ENCODE data around the gene HCST. TPM values are rescaled to one million over a fixed set of nuclear protein-coding genes. Genes with fewer than 3 reads are reported as not detected.

The HCST gene
- total and polyA plus RNA-seq, 4 donors = 2.0 to 13.3 (median 3.8) TPM

DNA sequence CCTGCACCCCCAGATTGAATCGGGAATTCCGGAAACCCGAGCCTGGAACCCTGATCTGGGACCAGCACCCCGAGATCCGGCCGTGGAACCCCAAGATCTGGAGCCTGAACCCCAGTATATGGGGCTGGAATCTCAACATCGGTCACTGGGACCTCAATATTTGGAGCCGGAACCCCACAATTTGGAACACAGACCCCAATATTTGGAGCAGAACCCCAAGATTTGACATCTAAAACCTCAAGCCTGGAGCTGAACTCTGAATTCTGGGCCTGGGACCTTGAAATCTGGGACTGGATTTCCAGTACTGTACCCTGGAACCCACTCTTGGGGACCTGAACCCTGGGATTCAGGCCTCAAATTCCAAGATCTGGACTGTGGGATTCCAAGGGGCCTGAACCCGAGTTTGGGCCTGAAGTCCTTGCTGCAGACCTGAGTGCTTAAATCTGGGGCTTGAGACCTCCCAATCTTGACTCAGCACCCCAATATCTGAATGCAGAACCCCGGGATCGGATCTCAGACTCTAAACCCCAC is 34.5 kb downstream of the HCST start:
- H3K4me3 ChIP-seq (ENCODE audit: low read depth in 1 of 3, low read length in 3 of 3) = peak overlapping the region; percentile 18 to 86 (median 25)
- peaks cover 9 to 31% (median 21%) of the 10 kb centered on the region in 4 donors for H3K4me1 ChIP-seq (ENCODE audit: control insufficient read depth in 4 of 4, insufficient read depth in 4 of 4, low read length in 3 of 4)
- no peak overlapping the region for H3K27ac ChIP-seq (ENCODE audit: low read depth in 1 of 2, low read length in 2 of 2)
- TF ChIP-seq FOXA2 (IDR thresholded peaks at IDR 0.05) (no peak), RXRA (IDR thresholded peaks at IDR 0.05) (no peak), FOXA1 (IDR thresholded peaks at IDR 0.05) (no peak), JUND (IDR thresholded peaks at IDR 0.05) (no peak), YY1 (IDR thresholded peaks at IDR 0.05) (no peak), GABPA (IDR thresholded peaks at IDR 0.05 in 1 of 2, conservative IDR thresholded peaks at IDR 0.05 in 1 of 2) (no peak), EGR1 (IDR thresholded peaks at IDR 0.05; ENCODE audit: low read depth in 2 of 2) (no peak), HNF4G (IDR thresholded peaks at IDR 0.05) (no peak), SP1 (IDR thresholded peaks at IDR 0.05) (no peak), HNF4A (conservative IDR thresholded peaks at IDR 0.05) (no peak)
- TF ChIP-seq, protein P1, sequence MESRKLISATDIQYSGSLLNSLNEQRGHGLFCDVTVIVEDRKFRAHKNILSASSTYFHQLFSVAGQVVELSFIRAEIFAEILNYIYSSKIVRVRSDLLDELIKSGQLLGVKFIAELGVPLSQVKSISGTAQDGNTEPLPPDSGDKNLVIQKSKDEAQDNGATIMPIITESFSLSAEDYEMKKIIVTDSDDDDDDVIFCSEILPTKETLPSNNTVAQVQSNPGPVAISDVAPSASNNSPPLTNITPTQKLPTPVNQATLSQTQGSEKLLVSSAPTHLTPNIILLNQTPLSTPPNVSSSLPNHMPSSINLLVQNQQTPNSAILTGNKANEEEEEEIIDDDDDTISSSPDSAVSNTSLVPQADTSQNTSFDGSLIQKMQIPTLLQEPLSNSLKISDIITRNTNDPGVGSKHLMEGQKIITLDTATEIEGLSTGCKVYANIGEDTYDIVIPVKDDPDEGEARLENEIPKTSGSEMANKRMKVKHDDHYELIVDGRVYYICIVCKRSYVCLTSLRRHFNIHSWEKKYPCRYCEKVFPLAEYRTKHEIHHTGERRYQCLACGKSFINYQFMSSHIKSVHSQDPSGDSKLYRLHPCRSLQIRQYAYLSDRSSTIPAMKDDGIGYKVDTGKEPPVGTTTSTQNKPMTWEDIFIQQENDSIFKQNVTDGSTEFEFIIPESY (IDR thresholded peaks at IDR 0.05) = no peak
- TF ChIP-seq, protein P2, sequence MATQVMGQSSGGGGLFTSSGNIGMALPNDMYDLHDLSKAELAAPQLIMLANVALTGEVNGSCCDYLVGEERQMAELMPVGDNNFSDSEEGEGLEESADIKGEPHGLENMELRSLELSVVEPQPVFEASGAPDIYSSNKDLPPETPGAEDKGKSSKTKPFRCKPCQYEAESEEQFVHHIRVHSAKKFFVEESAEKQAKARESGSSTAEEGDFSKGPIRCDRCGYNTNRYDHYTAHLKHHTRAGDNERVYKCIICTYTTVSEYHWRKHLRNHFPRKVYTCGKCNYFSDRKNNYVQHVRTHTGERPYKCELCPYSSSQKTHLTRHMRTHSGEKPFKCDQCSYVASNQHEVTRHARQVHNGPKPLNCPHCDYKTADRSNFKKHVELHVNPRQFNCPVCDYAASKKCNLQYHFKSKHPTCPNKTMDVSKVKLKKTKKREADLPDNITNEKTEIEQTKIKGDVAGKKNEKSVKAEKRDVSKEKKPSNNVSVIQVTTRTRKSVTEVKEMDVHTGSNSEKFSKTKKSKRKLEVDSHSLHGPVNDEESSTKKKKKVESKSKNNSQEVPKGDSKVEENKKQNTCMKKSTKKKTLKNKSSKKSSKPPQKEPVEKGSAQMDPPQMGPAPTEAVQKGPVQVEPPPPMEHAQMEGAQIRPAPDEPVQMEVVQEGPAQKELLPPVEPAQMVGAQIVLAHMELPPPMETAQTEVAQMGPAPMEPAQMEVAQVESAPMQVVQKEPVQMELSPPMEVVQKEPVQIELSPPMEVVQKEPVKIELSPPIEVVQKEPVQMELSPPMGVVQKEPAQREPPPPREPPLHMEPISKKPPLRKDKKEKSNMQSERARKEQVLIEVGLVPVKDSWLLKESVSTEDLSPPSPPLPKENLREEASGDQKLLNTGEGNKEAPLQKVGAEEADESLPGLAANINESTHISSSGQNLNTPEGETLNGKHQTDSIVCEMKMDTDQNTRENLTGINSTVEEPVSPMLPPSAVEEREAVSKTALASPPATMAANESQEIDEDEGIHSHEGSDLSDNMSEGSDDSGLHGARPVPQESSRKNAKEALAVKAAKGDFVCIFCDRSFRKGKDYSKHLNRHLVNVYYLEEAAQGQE (IDR thresholded peaks at IDR 0.05) = no peak
- TF ChIP-seq, protein P3, sequence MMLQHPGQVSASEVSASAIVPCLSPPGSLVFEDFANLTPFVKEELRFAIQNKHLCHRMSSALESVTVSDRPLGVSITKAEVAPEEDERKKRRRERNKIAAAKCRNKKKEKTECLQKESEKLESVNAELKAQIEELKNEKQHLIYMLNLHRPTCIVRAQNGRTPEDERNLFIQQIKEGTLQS (IDR thresholded peaks at IDR 0.05) = no peak
- TF ChIP-seq, protein P4, sequence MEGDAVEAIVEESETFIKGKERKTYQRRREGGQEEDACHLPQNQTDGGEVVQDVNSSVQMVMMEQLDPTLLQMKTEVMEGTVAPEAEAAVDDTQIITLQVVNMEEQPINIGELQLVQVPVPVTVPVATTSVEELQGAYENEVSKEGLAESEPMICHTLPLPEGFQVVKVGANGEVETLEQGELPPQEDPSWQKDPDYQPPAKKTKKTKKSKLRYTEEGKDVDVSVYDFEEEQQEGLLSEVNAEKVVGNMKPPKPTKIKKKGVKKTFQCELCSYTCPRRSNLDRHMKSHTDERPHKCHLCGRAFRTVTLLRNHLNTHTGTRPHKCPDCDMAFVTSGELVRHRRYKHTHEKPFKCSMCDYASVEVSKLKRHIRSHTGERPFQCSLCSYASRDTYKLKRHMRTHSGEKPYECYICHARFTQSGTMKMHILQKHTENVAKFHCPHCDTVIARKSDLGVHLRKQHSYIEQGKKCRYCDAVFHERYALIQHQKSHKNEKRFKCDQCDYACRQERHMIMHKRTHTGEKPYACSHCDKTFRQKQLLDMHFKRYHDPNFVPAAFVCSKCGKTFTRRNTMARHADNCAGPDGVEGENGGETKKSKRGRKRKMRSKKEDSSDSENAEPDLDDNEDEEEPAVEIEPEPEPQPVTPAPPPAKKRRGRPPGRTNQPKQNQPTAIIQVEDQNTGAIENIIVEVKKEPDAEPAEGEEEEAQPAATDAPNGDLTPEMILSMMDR (IDR thresholded peaks at IDR 0.05; ENCODE audit: low read depth, low read length, missing input control) = no peak
- peaks cover 0 to 5% (median 0%) of the 10 kb centered on the region in 4 donors for H3K36me3 ChIP-seq (ENCODE audit: control insufficient read depth in 4 of 4, insufficient read depth in 3 of 4, low read depth in 1 of 4, low read length in 3 of 4)
- H3K9me3 ChIP-seq (ENCODE audit: control insufficient read depth in 4 of 4, low read length in 3 of 4) = no peaks in the 10 kb centered on the region
- no peaks in the 10 kb centered on the region for H3K27me3 ChIP-seq (ENCODE audit: control insufficient read depth in 4 of 4, insufficient read depth in 4 of 4, low read length in 3 of 4)
- no peak for DNase-seq (ENCODE audit: low spot score)
- 32% methylated on average over 11 of the region's 11 CpGs for WGBS
- H3K9ac ChIP-seq (ENCODE audit: low read depth in 1 of 2, low read length in 2 of 2) = peak overlapping the region in 1 of 2 donors; percentile 74
